GM18909 (cell line): Measurements from ENCODE around the gene PRELID2.
A peak's percentile ranks its signal among the peaks of the same experiment; 100 is the strongest.
"Not testable (repeated sequence)": the region's sequence is repeated elsewhere in the genome, so short reads cannot be mapped to it uniquely, and the experiment has no call there.

Source experiments
- ATAC-seq: cut with Tn5 transposase; IDR thresholded peaks from one replicate; pipeline ENCODE4 v1.9.1; 2021; ENCODE audit warnings: mild to moderate bottlenecking; ENCODE audit not compliant: unreplicated experiment, poor library complexity

The PRELID2 gene

GRCh38 chr5:145834917-145835847, at the start of gene PRELID2:
TSS of gene PRELID2 (minus strand) at chr5:145835342. CDS start at chr5:145835251, 91 bp downstream.
- ATAC-seq = peak; percentile 86

DNA sequence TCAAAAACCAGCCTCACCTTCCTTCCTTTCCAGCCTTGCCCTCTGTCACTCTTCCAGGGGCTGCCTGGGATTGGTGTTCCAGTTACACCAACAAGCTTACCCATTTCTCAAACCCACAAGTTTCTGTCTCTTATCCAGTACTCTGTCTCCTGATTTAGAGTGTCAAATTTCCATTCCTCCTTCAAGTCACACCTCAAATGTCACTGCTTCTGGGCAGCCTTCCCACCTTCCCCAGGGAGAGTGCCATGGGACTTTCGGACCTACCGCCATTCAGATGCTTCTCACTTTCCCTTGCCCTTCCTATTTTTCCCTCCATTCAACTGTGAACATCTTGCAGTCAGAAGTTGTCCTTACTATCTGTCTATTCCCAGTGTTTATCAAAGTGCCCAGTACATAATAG, 39.6 kb upstream of the PRELID2 start:
- no peak for ATAC-seq

- ATAC-seq = no peak
Observed at GRCh38 chr5:145872914-145873313, 37.8 kb upstream of the PRELID2 start, which contains the start of gene GRXCR2. TSS of gene GRXCR2 (minus strand) at chr5:145873014. CDS start at chr5:145872968, 46 bp downstream.

DNA sequence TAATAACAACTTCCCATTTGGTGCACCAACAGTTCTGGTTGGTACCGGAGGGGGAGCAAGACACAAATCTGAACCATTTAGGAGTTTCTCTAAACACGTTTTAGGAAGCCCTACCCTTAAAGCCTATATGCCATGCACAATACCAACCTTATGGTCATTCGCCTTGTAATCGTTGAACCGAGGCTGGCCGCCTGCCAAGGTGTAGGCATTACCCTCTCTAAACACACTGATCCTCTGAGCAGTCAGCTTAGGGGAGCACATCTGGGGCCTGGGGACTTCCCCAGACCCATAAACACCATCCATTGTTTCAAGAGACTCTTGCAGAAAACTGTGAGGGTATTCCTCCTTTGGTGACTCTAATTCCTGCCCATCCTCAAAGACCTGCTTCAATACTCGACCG, 37.3 kb upstream of the PRELID2 start:
- no peak for ATAC-seq

GRCh38 chr5:145869753-145870152, 34.6 kb upstream of the PRELID2 start:
- no peak for ATAC-seq

- no peak for ATAC-seq
Observed at GRCh38 chr5:145867806-145868205, 32.7 kb upstream of the PRELID2 start.

DNA sequence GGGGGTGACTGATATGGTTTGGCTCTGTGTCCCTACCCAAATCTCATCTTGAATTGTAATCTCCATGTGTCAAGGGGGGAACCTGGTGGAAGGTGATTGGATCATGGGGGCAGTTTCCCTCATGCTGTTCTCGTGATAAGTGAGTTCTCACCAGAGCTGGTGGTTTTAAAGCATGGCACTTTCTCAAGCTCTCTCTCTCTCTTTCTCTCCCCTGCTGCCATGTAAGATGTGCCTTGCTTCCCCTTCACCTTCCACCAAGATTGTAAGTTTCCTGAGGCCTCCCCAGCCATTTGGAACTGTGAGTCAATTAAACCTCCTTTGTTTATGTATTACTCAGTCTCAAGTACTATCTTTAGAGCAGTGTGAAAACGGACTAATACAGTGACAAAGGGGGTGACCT, 29.3 kb upstream of the PRELID2 start:
- not testable (repeated sequence) for ATAC-seq

DNA sequence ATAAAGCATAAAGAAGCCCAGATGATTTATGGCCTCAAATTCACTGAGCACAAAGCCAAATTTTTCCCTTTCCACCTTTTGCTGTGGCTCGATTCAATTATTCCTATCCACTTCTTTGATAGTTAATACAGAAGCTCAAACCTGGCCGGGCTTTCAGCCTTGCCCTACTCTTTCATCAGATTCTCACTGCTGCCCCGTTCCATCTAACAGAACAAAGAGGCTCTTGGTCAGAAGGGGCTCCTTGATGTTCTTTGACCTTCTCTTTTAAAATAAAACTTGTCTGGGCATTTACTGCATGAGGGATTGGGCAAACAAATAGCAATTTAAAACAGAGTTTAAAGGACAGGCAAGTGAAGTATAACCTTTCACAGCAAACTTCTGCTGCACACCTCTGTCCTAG, 27.9 kb upstream of the PRELID2 start:
- ATAC-seq = no peak

DNA sequence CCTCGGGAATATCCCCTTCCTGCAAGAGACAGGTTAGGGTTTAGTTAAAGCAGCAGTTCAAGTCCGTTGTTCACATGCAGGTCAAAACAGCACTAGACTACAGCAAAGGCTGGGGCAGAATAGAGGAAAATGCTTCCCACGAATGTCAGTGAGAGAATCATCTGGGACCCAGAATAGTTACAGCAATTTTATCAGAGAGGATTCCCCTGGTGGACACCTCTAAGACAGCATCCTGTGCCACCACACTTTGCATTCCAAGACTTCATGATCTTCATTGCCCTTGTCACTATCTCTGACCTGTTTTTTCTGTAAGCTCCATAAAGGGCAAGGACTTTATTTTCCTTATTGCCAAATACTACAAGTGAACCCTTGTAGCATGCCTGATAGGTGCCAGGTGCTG, 24.8 kb upstream of the PRELID2 start:
- ATAC-seq = no peak

- no peak for ATAC-seq
Observed at GRCh38 chr5:145859453-145859852, 24.3 kb upstream of the PRELID2 start.

- ATAC-seq = no peak
Observed at GRCh38 chr5:145858959-145859358, 23.8 kb upstream of the PRELID2 start.

DNA sequence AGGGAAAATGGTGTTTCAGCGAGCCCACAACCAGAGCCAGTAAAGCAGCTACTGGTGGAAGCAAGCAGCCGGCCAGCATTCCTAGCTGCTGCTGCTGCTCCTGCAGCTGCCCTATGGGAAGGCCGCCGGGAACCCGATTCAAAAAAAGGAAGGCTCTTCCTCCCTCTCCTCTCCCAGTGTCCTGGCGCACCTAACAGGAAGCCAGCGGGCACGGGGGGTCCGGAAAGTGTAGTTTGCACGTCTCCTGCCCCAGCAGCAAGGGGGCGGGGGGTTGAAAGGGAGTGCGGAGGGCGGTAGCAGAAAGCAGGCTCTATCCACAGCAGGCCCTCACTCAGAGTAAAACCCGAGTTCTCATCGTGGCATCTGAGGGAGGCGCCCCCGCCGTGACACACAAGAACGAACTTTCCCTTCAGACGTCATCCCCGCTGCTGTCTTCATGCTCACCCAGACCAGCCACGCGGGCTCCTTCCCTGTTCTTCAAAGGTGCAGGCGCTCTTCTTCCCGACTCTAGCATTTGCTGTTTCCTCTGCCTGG, 21.2 kb upstream of the PRELID2 start:
- ATAC-seq = peak; percentile 52

- ATAC-seq = no peak
Observed at GRCh38 chr5:145855763-145856267, 20.7 kb upstream of the PRELID2 start.

GRCh38 chr5:145854651-145855258, 19.6 kb upstream of the PRELID2 start:
- no peak for ATAC-seq

DNA sequence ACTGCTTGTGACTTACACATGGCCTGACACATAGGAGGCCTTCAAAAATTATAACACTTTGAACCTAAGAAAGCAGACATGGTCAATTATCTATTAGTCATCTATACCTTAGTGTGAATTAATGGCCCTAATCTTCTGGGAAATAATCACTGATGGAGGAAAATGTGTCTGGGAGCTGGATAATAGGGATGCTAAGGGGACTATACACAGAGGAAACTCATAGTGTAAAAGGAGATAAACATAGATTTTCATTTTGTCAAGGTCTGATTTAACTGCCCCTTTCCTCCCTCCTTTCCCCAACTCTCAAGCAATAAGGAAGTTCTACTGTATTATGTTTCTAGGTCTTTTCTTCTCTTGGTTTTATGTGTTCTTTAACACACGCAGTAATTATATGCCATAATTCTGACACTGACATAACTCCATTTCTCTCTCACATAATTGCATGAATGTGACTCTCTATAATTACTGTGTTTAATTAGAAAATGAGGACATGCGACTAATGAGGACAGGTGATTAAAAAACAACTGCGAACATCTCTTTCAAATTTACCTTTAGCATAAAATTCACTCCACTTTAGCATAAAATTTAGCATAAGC, 18.7 kb upstream of the PRELID2 start:
- no peak for ATAC-seq

- ATAC-seq = no peak
Observed at GRCh38 chr5:145852990-145853389, 17.8 kb upstream of the PRELID2 start.

DNA sequence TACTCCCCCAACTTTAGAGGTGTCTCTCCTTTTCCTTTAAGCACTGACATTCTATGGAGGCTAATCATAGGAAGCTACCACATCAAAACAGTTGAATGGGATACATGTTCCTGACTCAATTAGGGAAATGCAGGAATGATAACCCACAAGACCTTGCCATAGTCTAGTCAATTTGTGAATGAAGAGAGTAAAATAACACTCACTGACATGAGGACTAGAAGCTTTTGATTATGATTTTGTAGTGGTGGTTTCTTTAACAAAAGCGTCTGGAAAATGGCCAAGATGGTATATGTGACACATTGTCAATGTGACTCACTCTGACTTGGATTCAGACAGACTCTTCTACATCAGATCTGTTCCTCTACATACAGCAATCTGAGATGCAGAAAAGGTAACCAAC, 13.7 kb upstream of the PRELID2 start:
- ATAC-seq = no peak

DNA sequence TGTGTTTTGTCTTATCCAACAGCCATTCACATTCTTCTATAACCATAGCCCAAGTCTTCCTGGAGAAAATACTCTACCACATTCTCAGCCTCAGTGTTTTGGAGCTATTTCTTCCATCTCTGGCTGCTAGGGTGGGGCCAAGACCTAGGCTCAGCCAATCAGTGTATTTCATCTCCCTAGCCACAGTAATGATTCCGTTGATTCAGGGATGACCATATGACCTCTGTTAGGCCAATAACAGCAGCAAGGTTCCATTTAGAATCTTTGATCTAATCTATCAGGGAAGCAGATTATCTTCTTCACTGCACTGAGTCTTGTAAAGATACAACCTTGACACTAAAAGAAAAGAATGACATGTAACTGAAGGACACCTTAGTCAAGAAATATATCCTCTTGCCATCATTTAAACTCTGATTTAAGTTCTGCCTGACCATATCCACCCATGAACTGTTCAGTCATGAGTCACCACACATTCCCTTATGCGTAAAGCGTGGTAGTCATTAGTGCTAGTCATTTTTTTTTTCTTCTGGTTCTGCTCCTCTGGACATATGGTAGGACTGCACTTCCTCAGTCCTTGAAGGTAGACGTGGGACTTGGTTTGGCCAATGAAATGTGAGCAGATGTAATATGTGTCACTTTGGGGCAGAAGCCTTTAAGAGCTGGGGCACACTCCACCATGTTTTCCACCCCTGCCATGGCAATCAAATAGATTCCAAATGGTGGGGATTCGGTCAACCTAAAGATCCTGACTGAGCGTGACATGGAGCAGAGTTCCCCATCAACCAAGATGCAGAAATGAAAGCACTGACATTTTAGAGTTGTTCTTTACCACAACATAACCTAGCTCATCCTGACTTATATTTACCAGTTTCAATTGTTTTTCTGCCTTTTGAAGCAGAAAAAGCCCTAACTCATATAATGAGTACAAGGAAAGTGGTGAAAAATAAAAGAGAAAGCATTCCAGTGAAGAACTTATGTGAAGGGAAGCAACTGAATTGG, 12.7 kb upstream of the PRELID2 start:
- ATAC-seq = no peak

GRCh38 chr5:145846081-145846480, 10.9 kb upstream of the PRELID2 start:
- ATAC-seq = no peak

DNA sequence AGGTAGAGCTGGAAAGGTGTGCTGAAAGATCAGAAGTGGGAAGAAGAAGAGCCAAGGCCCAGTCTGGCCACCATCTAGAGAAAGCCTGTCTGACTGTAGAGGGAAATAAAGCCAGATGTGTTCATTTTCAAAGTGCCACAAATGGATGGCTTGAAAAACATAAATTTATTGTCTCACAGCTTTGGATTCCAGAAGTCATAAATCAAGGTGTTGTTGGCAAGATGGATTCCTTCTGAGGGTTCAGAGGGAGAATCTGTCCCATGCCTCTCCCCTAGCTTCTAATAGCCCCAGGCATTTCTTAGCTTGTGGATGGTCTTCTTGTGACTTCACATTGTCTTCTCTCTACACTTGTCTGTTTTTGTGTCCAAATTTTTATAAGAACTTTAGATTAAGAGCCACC, 6.2 kb upstream of the PRELID2 start:
- no peak for ATAC-seq
